Neural cell (in vitro differentiated cells): ENCODE results near the gene DERA.

Experiments
- EP300 ChIP-seq: fragments of 450-650 bp; conservative IDR thresholded peaks from 2 replicates; pipeline ENCODE4 v1.6.1; 2014; ENCODE audit warnings: antibody characterized with exemption, mild to moderate bottlenecking, moderate library complexity; ENCODE audit not compliant: poor library complexity, severe bottlenecking
- MXI1 ChIP-seq: fragments of 450-650 bp; conservative IDR thresholded peaks from 2 replicates; pipeline ENCODE4 v1.6.1; 2014; ENCODE audit warnings: antibody characterized with exemption, mild to moderate bottlenecking; ENCODE audit not compliant: poor library complexity, severe bottlenecking
- TAF1 ChIP-seq: IDR thresholded peaks from 2 replicates; pipeline ENCODE4 v1.6.1; 2012; ENCODE audit warnings: low read depth
- TF ChIP-seq, protein P1 (sequence below): fragments of 450-650 bp; IDR thresholded peaks from 2 replicates; pipeline ENCODE4 v1.5.1; 2014; ENCODE audit warnings: antibody characterized with exemption, mild to moderate bottlenecking, moderate library complexity; ENCODE audit not compliant: poor library complexity, severe bottlenecking

DNA sequence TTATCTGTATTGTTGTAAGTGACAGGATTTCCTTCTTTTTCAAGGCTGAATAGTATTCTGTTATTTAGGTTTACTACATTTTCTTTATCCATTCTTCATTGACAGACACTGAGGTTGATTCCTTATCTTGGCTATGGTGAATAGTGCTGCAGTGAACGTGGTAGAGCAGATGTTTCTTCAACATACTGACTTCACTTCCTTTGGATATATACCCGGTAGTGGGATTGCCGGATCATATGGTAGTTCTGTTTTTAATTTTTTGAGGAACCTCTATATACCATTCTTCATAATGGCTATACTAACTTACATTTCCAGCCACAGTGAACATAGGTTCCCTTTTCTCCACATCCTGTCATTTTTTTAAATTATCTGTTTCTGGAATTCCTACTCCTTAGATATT is 21.8 kb downstream of the DERA start:
- TF ChIP-seq TAF1 (no peak), EP300 (no peak), MXI1 (no peak)
- TF ChIP-seq, protein P1, sequence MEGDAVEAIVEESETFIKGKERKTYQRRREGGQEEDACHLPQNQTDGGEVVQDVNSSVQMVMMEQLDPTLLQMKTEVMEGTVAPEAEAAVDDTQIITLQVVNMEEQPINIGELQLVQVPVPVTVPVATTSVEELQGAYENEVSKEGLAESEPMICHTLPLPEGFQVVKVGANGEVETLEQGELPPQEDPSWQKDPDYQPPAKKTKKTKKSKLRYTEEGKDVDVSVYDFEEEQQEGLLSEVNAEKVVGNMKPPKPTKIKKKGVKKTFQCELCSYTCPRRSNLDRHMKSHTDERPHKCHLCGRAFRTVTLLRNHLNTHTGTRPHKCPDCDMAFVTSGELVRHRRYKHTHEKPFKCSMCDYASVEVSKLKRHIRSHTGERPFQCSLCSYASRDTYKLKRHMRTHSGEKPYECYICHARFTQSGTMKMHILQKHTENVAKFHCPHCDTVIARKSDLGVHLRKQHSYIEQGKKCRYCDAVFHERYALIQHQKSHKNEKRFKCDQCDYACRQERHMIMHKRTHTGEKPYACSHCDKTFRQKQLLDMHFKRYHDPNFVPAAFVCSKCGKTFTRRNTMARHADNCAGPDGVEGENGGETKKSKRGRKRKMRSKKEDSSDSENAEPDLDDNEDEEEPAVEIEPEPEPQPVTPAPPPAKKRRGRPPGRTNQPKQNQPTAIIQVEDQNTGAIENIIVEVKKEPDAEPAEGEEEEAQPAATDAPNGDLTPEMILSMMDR: no peak
